Subcutaneous abdominal adipose tissue (tissue), 5 donors: ENCODE results near the gene OMG.
"Not testable (repeated sequence)": the region's sequence is repeated elsewhere in the genome, so short reads cannot be mapped to it uniquely, and the experiment has no call there.

Experiments
- H3K27ac ChIP-seq: one replicate; pipeline ENCODE4 v1.7.0; 2013; ENCODE audit warnings: low read depth, mild to moderate bottlenecking, inconsistent platforms, low read length, moderate library complexity
- H3K27me3 ChIP-seq, 5 donors: one replicate each; pipeline ENCODE4 v1.7.0; 2013; ENCODE audit warnings: low read length in 5 of 5, inconsistent platforms in 1 of 5; ENCODE audit not compliant: control insufficient read depth in 5 of 5, insufficient read depth in 4 of 5
- H3K36me3 ChIP-seq, 5 donors: one replicate each; pipeline ENCODE4 v1.7.0; 2013; ENCODE audit warnings: low read length in 5 of 5; ENCODE audit not compliant: control insufficient read depth in 5 of 5, insufficient read depth in 5 of 5
- H3K4me1 ChIP-seq, 5 donors: one replicate each; pipeline ENCODE4 v1.7.0; 2013; ENCODE audit warnings: low read length in 5 of 5, mild to moderate bottlenecking in 3 of 5, moderate library complexity in 1 of 5; ENCODE audit not compliant: control insufficient read depth in 5 of 5, insufficient read depth in 5 of 5
- H3K4me3 ChIP-seq, 5 donors: one replicate each; pipeline ENCODE4 v1.7.0; 2013; ENCODE audit warnings: low read length in 5 of 5, low read depth in 1 of 5
- H3K9ac ChIP-seq, 5 donors: one replicate each; pipeline ENCODE4 v1.7.0; 2013; ENCODE audit warnings: low read length in 5 of 5, mild to moderate bottlenecking in 4 of 5, moderate library complexity in 3 of 5
- H3K9me3 ChIP-seq, 5 donors: one replicate each; pipeline ENCODE4 v1.7.0; 2013; ENCODE audit warnings: low read length in 5 of 5; ENCODE audit not compliant: control insufficient read depth in 5 of 5
- donor health status: healthy.
- donor health status: healthy.
- donor health status: healthy.
- donor health status: healthy.
- donor health status: healthy.

The OMG gene

GRCh38 chr17:31272236-31272635, 24.8 kb downstream of the OMG start:
- peaks cover 7 to 41% (median 23%) of the 10 kb centered on the region in 5 donors for H3K4me1 ChIP-seq
- H3K27me3 ChIP-seq: no peaks in the 10 kb centered on the region
- H3K36me3 ChIP-seq: peaks cover 2 to 8% (median 6%) of the 10 kb centered on the region in 5 donors
- H3K9me3 ChIP-seq: no peaks in the 10 kb centered on the region
- H3K9ac ChIP-seq: no peak overlapping the region
- H3K27ac ChIP-seq: no peak overlapping the region
- H3K4me3 ChIP-seq: no peak overlapping the region

- Histone ChIP-seq H3K27me3 (no peaks in the 10 kb centered on the region), H3K9ac (no peak overlapping the region), H3K27ac (peak overlapping the region; percentile 61), H3K4me3 (no peak overlapping the region), H3K36me3 (peaks cover 8 to 23% (median 10%) of the 10 kb centered on the region in 5 donors), H3K9me3 (no peaks in the 10 kb centered on the region), H3K4me1 (peaks cover 7 to 41% (median 23%) of the 10 kb centered on the region in 5 donors)
Measured at GRCh38 chr17:31269578-31269983, 27.5 kb downstream of the OMG start.

- Histone ChIP-seq H3K27me3 (no peaks in the 10 kb centered on the region), H3K4me1 (peaks cover 7 to 36% (median 18%) of the 10 kb centered on the region in 5 donors), H3K9me3 (no peaks in the 10 kb centered on the region), H3K36me3 (peaks cover 8 to 23% (median 10%) of the 10 kb centered on the region in 5 donors), H3K9ac (peak overlapping the region in 1 of 5 donors; percentile 42), H3K27ac (peak overlapping the region; percentile 61), H3K4me3 (no peak overlapping the region)
Measured at GRCh38 chr17:31269036-31269577, 27.9 kb downstream of the OMG start.

GRCh38 chr17:31266042-31266441, 31.0 kb downstream of the OMG start:
- Histone ChIP-seq H3K4me1 (peaks cover 4 to 27% (median 11%) of the 10 kb centered on the region in 5 donors), H3K9ac (no peak overlapping the region), H3K4me3 (no peak overlapping the region), H3K27ac (no peak overlapping the region), H3K36me3 (peaks cover 11 to 28% (median 19%) of the 10 kb centered on the region in 5 donors), H3K27me3 (no peaks in the 10 kb centered on the region), H3K9me3 (no peaks in the 10 kb centered on the region)

GRCh38 chr17:31262923-31263322, 34.1 kb downstream of the OMG start:
- H3K9ac ChIP-seq, H3K4me1 ChIP-seq, H3K27me3 ChIP-seq, H3K4me3 ChIP-seq, H3K27ac ChIP-seq, H3K9me3 ChIP-seq: not testable (repeated sequence)
- H3K36me3 ChIP-seq: peaks cover 16 to 38% (median 29%) of the 10 kb centered on the region in 5 donors

GRCh38 chr17:31261601-31262000, 35.4 kb downstream of the OMG start:
- no peak overlapping the region for H3K9ac ChIP-seq
- peaks cover 16 to 38% (median 25%) of the 10 kb centered on the region in 5 donors for H3K36me3 ChIP-seq
- H3K4me3 ChIP-seq: no peak overlapping the region
- H3K9me3 ChIP-seq: no peaks in the 10 kb centered on the region
- H3K4me1 ChIP-seq: no peaks in the 10 kb centered on the region
- no peak overlapping the region for H3K27ac ChIP-seq
- no peaks in the 10 kb centered on the region for H3K27me3 ChIP-seq

GRCh38 chr17:31260151-31260550, 36.9 kb downstream of the OMG start:
- Histone ChIP-seq H3K9ac (no peak overlapping the region), H3K4me1 (no peaks in the 10 kb centered on the region), H3K4me3 (no peak overlapping the region), H3K36me3 (peaks cover 8 to 27% (median 16%) of the 10 kb centered on the region in 5 donors), H3K27ac (no peak overlapping the region), H3K27me3 (no peaks in the 10 kb centered on the region), H3K9me3 (no peaks in the 10 kb centered on the region)

- Histone ChIP-seq H3K9me3 (no peaks in the 10 kb centered on the region), H3K4me3 (no peak overlapping the region), H3K9ac (no peak overlapping the region), H3K27ac (no peak overlapping the region), H3K4me1 (no peaks in the 10 kb centered on the region), H3K36me3 (peaks cover 10 to 20% (median 16%) of the 10 kb centered on the region in 5 donors), H3K27me3 (no peaks in the 10 kb centered on the region)
Measured at GRCh38 chr17:31256936-31257335, 40.1 kb downstream of the OMG start.

- no peak overlapping the region for H3K27ac ChIP-seq
- H3K4me3 ChIP-seq: no peak overlapping the region
- no peaks in the 10 kb centered on the region for H3K9me3 ChIP-seq
- peaks cover 4 to 17% (median 4%) of the 10 kb centered on the region in 5 donors for H3K4me1 ChIP-seq
- H3K9ac ChIP-seq: no peak overlapping the region
- no peaks in the 10 kb centered on the region for H3K27me3 ChIP-seq
- peaks cover 3 to 9% (median 4%) of the 10 kb centered on the region in 5 donors for H3K36me3 ChIP-seq
Measured at GRCh38 chr17:31254654-31255053, 42.4 kb downstream of the OMG start.

GRCh38 chr17:31252741-31253140, 44.3 kb downstream of the OMG start:
- Histone ChIP-seq H3K4me1 (peaks cover 4 to 17% (median 4%) of the 10 kb centered on the region in 5 donors), H3K4me3 (no peak overlapping the region), H3K9me3 (no peaks in the 10 kb centered on the region), H3K9ac (no peak overlapping the region), H3K27ac (no peak overlapping the region), H3K36me3 (peaks cover 3 to 15% (median 7%) of the 10 kb centered on the region in 5 donors), H3K27me3 (no peaks in the 10 kb centered on the region)
